GM08714 (cell line): ENCODE measurements around the gene TECPR1.

Source experiments
- H3K4me3 ChIP-seq: fragments of 200-500 bp; sonication (Bioruptor generic); 2 replicates; pipeline ENCODE4 v1.5.1; 2014; ENCODE audit warnings: mild to moderate bottlenecking, low read length, inconsistent platforms
- ZNF274 ChIP-seq: IDR thresholded peaks from 2 replicates; pipeline ENCODE4 v1.6.1; 2012; ENCODE audit warnings: mild to moderate bottlenecking, low read depth, low read length

The TECPR1 gene

DNA sequence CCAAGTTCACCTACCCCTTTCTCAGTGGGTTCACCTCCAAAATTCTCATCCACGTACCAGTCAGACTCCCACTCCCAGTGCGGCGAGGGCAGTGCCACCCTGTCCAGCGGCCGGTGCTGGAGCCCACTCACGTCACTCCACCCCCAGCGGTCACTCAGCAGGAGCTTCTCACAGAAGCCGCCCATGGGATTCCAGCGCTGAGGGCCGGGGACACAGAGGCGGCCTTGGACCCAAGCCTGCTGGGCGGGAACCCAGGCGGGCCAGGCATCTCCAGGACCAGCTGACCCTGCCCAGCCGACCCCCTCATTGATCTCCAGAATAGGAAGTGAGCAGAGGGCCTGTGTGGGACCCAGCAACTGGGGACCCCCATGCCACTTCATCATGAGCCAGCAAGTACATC lies 7.2 kb downstream of the TECPR1 start:
- H3K4me3 ChIP-seq, result no peak overlapping the region
- no peak for TF ChIP-seq ZNF274

GRCh38 chr7:98242934-98243333 lies 9.1 kb downstream of the TECPR1 start:
- no peak overlapping the region for H3K4me3 ChIP-seq
- TF ChIP-seq ZNF274, result no peak

- H3K4me3 ChIP-seq, result no peak overlapping the region
- TF ChIP-seq ZNF274, result no peak
Measured at GRCh38 chr7:98242342-98242741, 9.7 kb downstream of the TECPR1 start.

- H3K4me3 ChIP-seq, result no peak overlapping the region
- no peak for TF ChIP-seq ZNF274
Measured at GRCh38 chr7:98241674-98242241, 10.3 kb downstream of the TECPR1 start.

DNA sequence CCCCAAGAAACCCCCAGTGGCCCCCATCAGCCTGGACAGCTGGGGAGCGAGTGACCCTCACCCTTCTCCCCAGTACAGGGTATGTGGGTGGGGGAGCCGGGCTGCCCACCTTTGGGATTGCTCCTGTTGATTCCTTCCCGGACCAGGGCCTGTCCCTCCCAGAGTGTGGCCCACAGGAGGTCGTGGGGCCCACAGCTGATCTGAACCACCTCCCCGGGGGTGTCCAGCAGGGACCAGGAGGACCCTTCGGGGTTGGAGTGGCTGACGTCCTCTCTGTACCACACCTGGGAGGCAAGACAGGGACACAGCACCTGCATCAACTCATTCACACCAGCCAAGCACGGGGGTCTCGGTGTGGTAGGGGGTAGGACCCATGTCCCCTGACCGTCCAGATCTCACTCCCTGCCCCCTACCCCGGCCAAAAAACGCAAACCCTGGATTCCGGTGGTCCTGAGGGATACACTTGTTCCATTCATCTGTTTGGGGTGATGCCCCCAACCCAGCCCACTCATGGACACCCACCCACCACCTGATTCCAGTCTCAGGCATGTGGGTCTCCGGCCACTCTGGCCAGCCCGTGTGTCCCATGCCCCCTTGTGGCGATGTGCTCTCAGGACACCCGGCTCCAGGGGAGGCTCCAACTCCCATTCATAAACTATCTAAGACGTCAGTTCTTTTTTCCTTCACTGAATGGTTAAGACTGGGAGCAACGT lies 10.9 kb downstream of the TECPR1 start:
- TF ChIP-seq ZNF274, result no peak

GRCh38 chr7:98238976-98239375 lies 13.1 kb downstream of the TECPR1 start:
- TF ChIP-seq ZNF274, result no peak
- no peak overlapping the region for H3K4me3 ChIP-seq

More for the DNA sequence above, 10.9 kb downstream of the TECPR1 start:
- H3K4me3 ChIP-seq, result no peak overlapping the region

DNA sequence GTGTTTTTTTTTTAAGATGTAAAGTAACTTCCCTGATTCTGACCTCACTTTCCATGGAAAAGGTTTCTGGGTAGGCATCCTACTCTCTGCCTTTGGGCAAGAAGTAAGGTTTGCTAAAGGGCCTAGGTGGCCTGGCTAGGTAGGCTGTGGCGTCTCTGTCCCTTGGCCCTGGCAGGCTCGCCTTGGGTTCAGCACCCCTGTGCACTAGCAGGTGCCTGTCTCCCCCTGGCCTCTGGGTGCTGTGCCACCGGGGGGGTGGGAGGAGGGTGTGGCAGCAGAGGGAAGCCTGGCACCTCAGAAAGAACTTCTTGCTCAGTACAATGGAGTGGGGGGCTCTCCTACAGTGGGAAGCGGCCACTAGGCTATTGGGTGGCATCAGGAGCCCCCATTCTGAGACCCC lies 14.0 kb downstream of the TECPR1 start:
- TF ChIP-seq ZNF274, result no peak

GRCh38 chr7:98236355-98237185 lies 15.5 kb downstream of the TECPR1 start:
- TF ChIP-seq ZNF274, result no peak
- no peak overlapping the region for H3K4me3 ChIP-seq

More for the DNA sequence above, 14.0 kb downstream of the TECPR1 start:
- H3K4me3 ChIP-seq, result no peak overlapping the region

- no peak for TF ChIP-seq ZNF274
- no peak overlapping the region for H3K4me3 ChIP-seq
Measured at GRCh38 chr7:98235901-98236300, 16.1 kb downstream of the TECPR1 start.

DNA sequence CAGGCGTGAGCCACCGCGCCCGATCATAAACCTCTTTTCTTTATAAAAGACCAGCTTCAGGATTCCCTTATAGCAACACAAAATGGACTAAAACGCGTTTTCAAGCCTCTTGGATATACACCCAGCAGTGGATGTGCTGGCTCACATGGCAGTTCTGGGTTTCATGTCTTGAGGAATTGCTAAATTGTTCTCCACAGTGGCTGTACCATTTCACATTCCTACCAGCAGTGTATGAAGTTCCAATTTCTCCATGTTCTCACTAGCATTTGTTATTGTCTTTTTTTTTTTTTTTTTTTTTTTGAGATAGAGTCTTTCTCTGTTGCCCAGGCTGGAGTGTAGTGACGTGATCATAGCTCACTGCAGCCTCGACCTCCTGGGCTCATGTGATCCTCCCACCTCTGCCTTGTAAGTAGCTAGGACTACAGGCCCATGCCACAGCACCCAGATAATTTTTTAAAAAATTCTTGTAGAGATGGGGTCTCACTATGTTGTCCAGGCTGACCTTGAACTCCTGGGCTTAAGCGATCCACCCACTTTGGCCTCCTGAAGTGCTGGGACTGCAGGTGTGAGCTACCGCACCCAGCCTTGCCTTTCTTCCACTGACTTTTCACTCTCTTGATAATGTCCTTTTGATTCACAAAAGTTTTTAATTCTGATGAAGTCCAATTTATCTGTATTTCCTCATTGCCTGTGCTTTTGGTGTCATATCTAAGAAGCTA lies 17.4 kb downstream of the TECPR1 start:
- TF ChIP-seq ZNF274, result no peak
- H3K4me3 ChIP-seq, result no peak overlapping the region

- no peak overlapping the region for H3K4me3 ChIP-seq
- no peak for TF ChIP-seq ZNF274
Measured at GRCh38 chr7:98233219-98234070, 18.6 kb downstream of the TECPR1 start.

GRCh38 chr7:98232799-98233198 lies 19.2 kb downstream of the TECPR1 start:
- no peak for TF ChIP-seq ZNF274
- H3K4me3 ChIP-seq, result no peak overlapping the region

- no peak overlapping the region for H3K4me3 ChIP-seq
- TF ChIP-seq ZNF274, result no peak
Measured at GRCh38 chr7:98232263-98232585, 19.8 kb downstream of the TECPR1 start.
